IgD-negative memory B cell (primary cell): Measurements from ENCODE around the gene UBL4A. TPM values are rescaled to one million over a fixed set of nuclear protein-coding genes. Genes with fewer than 3 reads are reported as not detected.
A peak's percentile ranks its signal among the peaks of the same experiment; 100 is the strongest.

Source experiments
- H3K27ac Mint-ChIP-seq, 3 donors: one replicate each; pipeline ENCODE4 v1.8.0; 2020 to 2022; ENCODE audit warnings: mild to moderate bottlenecking in 3 of 3, mixed read lengths in 3 of 3, moderate library complexity in 1 of 3
- H3K27me3 Mint-ChIP-seq: one replicate; pipeline ENCODE4 v1.8.0; 2021; ENCODE audit warnings: mixed read lengths
- H3K36me3 Mint-ChIP-seq: one replicate; pipeline ENCODE4 v1.8.0; 2020; ENCODE audit warnings: mild to moderate bottlenecking, mixed read lengths
- H3K4me1 Mint-ChIP-seq, 3 donors: one replicate each; pipeline ENCODE4 v1.8.0; 2020 to 2022; ENCODE audit warnings: mixed read lengths in 3 of 3, mild to moderate bottlenecking in 1 of 3
- H3K4me3 Mint-ChIP-seq, 4 donors: one replicate each; pipeline ENCODE4 v1.8.0; 2020 to 2022; ENCODE audit warnings: mild to moderate bottlenecking in 4 of 4, mixed read lengths in 4 of 4, moderate library complexity in 3 of 4
- H3K9me3 Mint-ChIP-seq, 3 donors: one replicate each; pipeline ENCODE4 v1.8.0; 2020 to 2021; ENCODE audit warnings: mixed read lengths in 3 of 3, mild to moderate bottlenecking in 1 of 3
- polyA plus RNA-seq: library from polyadenylated mRNA; unstranded; fragments of 300-500 nt; fragmentation: Illumina TruSeq; gene quantifications from one replicate; pipeline ENCODE4 v1.2.3, GENCODE V29; 2021

Gene UBL4A
- polyA plus RNA-seq, 1 donor from 2014 or later: 41.4 TPM

DNA sequence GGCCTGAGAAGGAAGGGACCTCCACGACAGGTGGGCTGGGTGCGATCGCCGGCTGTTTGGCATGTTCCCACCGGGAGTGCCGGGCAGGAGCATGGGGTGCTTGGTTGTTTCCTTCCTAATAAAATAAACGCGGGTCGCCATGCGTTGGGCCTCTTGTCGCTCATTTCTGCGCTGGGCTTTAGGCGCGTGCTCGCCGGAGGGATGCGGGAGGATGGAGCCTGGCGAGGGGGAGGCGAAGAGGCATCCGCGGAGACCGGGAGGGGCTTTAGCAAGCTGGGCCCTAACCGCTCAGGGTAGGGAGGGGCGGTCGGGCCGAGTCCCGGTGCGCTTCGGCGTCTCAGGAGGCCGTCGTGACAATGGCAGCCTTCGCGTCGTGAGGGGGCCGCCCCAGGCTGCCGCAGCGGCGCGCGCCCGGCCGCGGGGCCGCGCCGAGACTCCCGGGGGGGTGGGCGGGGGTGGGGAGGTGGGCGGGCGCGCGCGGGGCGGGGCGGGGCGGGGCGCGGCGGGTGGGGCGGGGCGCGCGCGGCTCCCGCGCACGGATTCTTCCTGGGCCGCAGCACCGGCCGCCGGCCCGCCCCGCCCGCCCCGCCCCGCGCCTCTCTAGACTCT is 49.9 kb downstream of the UBL4A start:
- Mint-ChIP-seq H3K27me3 (no peaks in the 10 kb centered on the region), H3K4me3 (peak overlapping the region; percentile 67 to 89 (median 78)), H3K36me3 (peaks cover 3% of the 10 kb centered on the region)

DNA sequence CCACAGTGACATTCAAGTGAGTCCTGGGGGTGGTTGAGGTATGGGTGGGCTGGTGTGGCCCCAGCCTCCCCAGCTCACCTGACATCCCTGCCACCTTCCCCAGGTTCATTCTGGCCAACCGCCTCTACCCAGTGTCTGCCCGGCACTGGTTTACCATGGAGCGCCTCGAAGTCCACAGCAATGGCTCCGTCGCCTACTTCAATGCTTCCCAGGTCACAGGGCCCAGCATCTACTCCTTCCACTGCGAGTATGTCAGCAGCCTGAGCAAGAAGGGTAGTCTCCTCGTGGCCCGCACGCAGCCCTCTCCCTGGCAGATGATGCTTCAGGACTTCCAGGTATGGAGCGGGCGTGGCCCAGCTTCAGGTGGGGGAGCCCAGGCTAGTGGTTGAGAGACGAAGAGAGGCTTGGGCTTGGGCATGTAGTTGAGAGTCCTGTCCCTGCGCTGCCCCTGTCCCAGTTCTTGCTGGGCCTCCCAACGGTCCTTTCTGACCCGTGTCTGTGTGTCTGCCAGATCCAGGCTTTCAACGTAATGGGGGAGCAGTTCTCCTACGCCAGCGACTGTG is 51.2 kb downstream of the UBL4A start:
- Mint-ChIP-seq H3K9me3 (no peaks in the 10 kb centered on the region), H3K4me1 (peaks cover 0 to 9% (median 7%) of the 10 kb centered on the region in 3 donors), H3K27me3 (no peaks in the 10 kb centered on the region), H3K4me3 (peak overlapping the region in 2 of 4 donors; percentile 51 to 63), H3K36me3 (peaks cover 3% of the 10 kb centered on the region), H3K27ac (peak overlapping the region in 2 of 3 donors; percentile 65 to 78)

More for the DNA sequence above, 49.9 kb downstream of the UBL4A start:
- peaks cover 0 to 6% (median 1%) of the 10 kb centered on the region in 3 donors for H3K4me1 Mint-ChIP-seq
- H3K27ac Mint-ChIP-seq: peak overlapping the region; percentile 47 to 93 (median 92)
- H3K9me3 Mint-ChIP-seq: no peaks in the 10 kb centered on the region

DNA sequence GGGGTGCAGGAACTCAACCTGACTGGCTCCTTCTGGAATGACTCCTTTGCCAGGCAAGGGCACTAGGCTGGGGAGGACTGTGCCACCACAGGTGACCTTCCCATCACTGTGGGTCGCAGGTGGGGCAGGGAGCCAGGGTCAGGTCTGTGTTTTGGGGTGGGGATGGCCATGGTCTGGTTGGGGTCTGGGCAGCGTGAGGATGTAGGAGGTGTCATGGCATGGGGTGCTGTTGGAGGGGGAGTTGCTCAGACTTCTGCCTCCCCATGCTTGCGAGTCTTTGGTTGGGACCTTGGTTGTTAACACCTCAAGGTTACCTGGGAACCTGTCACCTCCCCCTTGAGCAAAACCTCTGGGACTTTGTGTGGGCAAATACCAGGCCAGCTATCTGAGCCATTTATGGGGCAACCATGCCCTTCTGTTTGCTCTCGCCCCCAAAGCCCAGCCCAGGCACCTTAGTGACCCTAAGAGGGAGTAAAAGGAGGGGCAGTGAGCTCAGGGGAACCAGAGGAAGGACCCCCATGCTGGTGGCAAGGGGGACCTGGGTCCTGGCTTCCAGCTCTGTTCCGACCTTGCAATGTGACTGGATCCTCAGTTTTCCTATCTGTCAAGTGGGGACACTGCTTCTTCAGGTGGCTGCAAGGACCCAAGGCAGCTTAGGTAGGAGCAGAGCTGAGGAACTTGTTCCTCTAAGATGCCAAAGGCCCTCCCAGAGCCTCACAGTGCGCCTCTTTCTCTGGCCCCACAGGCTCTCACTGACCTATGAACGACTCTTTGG is 51.8 kb downstream of the UBL4A start:
- Mint-ChIP-seq H3K9me3 (no peaks in the 10 kb centered on the region), H3K4me1 (peaks cover 2 to 12% (median 11%) of the 10 kb centered on the region in 3 donors), H3K27ac (peak overlapping the region in 1 of 3 donors; percentile 65), H3K36me3 (peaks cover 3% of the 10 kb centered on the region), H3K27me3 (no peaks in the 10 kb centered on the region), H3K4me3 (peak overlapping the region in 1 of 4 donors; percentile 63)

Other genes starting within 250 kb of the UBL4A start
- not detected for gene OPN1MW3, start 229.0 kb downstream of the UBL4A start, polyA plus RNA-seq
- not detected for gene TEX28, start 191.5 kb downstream of the UBL4A start, polyA plus RNA-seq
- gene TKTL1, start 190.8 kb downstream of the UBL4A start, polyA plus RNA-seq: 5.5 TPM
- 396 TPM for gene FLNA, start 112.0 kb downstream of the UBL4A start, polyA plus RNA-seq
- gene EMD, start 107.3 kb downstream of the UBL4A start, polyA plus RNA-seq: 32.4 TPM
- 5,716 TPM for gene RPL10, start 88.2 kb downstream of the UBL4A start, polyA plus RNA-seq
- gene DNASE1L1, start 77.4 kb downstream of the UBL4A start, polyA plus RNA-seq: 29.4 TPM
- 51.3 TPM for gene TAFAZZIN, start 75.1 kb downstream of the UBL4A start, polyA plus RNA-seq
- 93.9 TPM for gene ATP6AP1, start 57.9 kb downstream of the UBL4A start, polyA plus RNA-seq
- gene GDI1, start 49.5 kb downstream of the UBL4A start, polyA plus RNA-seq: 38.1 TPM
- gene FAM50A, start 42.5 kb downstream of the UBL4A start, polyA plus RNA-seq: 31.3 TPM
- gene PLXNA3, start 28.3 kb downstream of the UBL4A start, polyA plus RNA-seq: 2.7 TPM
- 51.7 TPM for gene LAGE3, start 7.3 kb downstream of the UBL4A start, polyA plus RNA-seq
- gene SLC10A3, start 4.0 kb upstream of the UBL4A start, polyA plus RNA-seq: 54.9 TPM
- gene FAM3A, start 29.6 kb upstream of the UBL4A start, polyA plus RNA-seq: 23.6 TPM
- 4.8 TPM for gene G6PD, start 60.2 kb upstream of the UBL4A start, polyA plus RNA-seq
- 37.3 TPM for gene IKBKG, start 61.0 kb upstream of the UBL4A start, polyA plus RNA-seq
- gene CTAG1A, start 98.5 kb upstream of the UBL4A start, polyA plus RNA-seq: not detected
- gene CTAG1B, start 132.7 kb upstream of the UBL4A start, polyA plus RNA-seq: not detected
- not detected for gene CTAG2, start 167.0 kb upstream of the UBL4A start, polyA plus RNA-seq